ENCODE measurements around the gene TMEM97.

Gene TMEM97

DNA sequence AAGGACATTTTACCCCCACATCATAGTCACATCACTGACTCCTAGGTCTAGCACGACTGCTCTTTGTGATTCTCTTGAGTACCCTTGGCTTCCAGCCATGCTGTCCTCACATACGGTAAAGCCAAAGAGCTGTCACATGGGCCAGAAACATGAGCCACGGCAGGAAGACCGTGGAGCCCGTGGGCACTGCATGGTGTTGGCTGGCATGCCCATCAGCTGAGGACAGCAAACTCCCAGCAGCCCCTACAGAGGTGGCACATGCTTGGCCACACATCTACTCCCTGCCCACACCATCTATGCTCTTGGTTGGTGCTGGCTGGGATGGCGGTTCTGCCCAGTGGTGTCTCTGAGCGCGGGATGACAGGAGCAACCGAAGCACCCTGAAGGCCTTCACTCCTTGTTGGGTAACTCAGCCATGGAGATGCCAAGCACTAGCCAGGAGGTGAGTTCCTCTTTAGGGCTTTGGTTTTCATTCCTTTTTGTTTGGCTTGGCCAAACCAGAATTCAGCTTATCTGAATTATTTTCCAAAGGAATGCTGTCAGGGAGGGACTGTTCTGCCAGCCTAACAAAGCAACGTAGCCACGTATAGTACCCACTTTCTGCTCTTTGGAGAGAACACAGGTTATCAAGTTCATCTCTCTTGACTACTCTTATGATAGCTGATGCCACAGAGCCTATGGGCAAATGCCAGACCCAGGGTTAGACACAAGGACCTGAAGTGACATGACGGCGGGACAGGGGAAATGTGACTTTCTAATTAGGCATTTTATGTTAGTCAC is 26.6 kb downstream of the TMEM97 start:
- H3K27ac ChIP-seq, result peak overlapping the region; percentile 7; the same call in 1 of the 2 replicates

DNA sequence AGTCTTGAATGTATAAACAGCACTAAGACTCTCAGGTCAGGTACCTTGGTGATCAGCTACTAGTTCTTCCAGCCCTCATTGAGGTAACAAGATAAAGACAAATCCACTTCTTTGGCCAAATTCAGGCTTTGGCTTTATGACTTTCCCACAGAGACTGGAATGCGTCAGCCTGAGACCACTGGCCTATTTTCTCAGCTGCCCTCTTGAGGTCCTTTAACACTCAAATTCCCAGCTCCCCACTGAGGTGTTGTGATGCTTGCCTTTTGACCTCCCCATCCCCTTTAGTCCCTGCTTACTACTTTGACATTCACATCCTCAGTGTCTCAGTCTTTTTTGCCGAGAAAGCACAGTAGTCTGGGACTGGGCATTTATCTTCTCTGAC is 27.2 kb downstream of the TMEM97 start:
- no peak for TF ChIP-seq ZFX (IDR thresholded peaks at IDR 0.05)
- TF ChIP-seq, protein P1, sequence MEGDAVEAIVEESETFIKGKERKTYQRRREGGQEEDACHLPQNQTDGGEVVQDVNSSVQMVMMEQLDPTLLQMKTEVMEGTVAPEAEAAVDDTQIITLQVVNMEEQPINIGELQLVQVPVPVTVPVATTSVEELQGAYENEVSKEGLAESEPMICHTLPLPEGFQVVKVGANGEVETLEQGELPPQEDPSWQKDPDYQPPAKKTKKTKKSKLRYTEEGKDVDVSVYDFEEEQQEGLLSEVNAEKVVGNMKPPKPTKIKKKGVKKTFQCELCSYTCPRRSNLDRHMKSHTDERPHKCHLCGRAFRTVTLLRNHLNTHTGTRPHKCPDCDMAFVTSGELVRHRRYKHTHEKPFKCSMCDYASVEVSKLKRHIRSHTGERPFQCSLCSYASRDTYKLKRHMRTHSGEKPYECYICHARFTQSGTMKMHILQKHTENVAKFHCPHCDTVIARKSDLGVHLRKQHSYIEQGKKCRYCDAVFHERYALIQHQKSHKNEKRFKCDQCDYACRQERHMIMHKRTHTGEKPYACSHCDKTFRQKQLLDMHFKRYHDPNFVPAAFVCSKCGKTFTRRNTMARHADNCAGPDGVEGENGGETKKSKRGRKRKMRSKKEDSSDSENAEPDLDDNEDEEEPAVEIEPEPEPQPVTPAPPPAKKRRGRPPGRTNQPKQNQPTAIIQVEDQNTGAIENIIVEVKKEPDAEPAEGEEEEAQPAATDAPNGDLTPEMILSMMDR (conservative IDR thresholded peaks at IDR 0.05), result no peak
- no peak overlapping the region; the same call in 1 of the 2 replicates for H3K27ac ChIP-seq

More for the DNA sequence above, 26.6 kb downstream of the TMEM97 start:
- no peak for TF ChIP-seq ZFX (IDR thresholded peaks at IDR 0.05)
- TF ChIP-seq, protein P1 (conservative IDR thresholded peaks at IDR 0.05), result no peak

GRCh38 chr17:28346746-28347246 is 27.8 kb downstream of the TMEM97 start:
- peak overlapping the region; percentile 15 for H3K27ac ChIP-seq

GRCh38 chr17:28347261-28347891 is 28.4 kb downstream of the TMEM97 start:
- peak overlapping the region; percentile 15 for H3K27ac ChIP-seq
- no peak for TF ChIP-seq ZFX (IDR thresholded peaks at IDR 0.05)
- TF ChIP-seq, protein P1 (conservative IDR thresholded peaks at IDR 0.05), result no peak; the same call in 1 of the 2 replicates

More at GRCh38 chr17:28346746-28347246, 27.8 kb downstream of the TMEM97 start:
- TF ChIP-seq, protein P1 (conservative IDR thresholded peaks at IDR 0.05), result no peak; the same call in 1 of the 2 replicates
- no peak for TF ChIP-seq ZFX (IDR thresholded peaks at IDR 0.05)

GRCh38 chr17:28348979-28349378 is 30.0 kb downstream of the TMEM97 start:
- H3K27ac ChIP-seq, result no peak overlapping the region
- TF ChIP-seq ZFX (IDR thresholded peaks at IDR 0.05), result no peak
- TF ChIP-seq, protein P1 (conservative IDR thresholded peaks at IDR 0.05), result no peak

DNA sequence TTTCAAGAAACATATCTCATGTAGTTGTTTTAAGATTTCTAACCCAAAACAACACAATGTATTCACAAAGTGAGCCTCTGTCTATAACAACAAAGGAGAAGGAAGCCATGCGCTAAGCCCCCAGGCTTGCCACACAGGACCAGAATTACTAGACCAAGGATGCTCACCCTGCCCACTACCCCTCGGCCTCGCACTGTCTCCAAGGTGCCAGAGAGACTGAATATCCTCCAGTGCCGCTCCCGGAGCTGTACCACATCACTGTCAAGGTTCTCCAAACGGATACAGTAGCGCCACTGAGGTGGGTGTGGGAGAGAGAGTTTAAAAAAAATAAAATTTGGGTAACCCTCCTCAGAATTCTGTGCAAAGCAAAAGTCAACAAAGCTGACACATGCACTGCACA is 31.3 kb downstream of the TMEM97 start:
- H3K27ac ChIP-seq, result no peak overlapping the region
- TF ChIP-seq ZFX (IDR thresholded peaks at IDR 0.05), result no peak
- TF ChIP-seq, protein P1 (conservative IDR thresholded peaks at IDR 0.05), result no peak
